ENCODE data around the gene FCMR. TPM values are rescaled to one million over a fixed set of nuclear protein-coding genes. Genes with fewer than 3 reads are reported as not detected.

FCMR gene
- total and polyA plus RNA-seq, 10 of the 15 experiments (the other 5 are each of a cell fraction or from before 2014, with no cell fraction given) = 79.7 to 245 (median 123) TPM

GRCh38 chr1:206941766-206942418 lies 20.2 kb upstream of the FCMR start:
- TF ChIP-seq WRNIP1 (IDR thresholded peaks at IDR 0.05; ENCODE audit: borderline replicate concordance, low read depth, low read length) = no peak
- no peak for TF ChIP-seq RBBP5 (conservative IDR thresholded peaks at IDR 0.05)
- no peak for TF ChIP-seq CBFB (IDR thresholded peaks at IDR 0.05; ENCODE audit: low read depth)
- RAD21 ChIA-PET (ENCODE audit: unreplicated experiment) = interaction anchor here (0.8 to 1.4 kb wide), 3 partner anchors 30 to 31 kb away, joined by 3 to 4 read pairs (median 3); no protein-coding TSS in a partner anchor
- no peak for DNase-seq (ENCODE audit: low read depth, low spot score)
- Histone ChIP-seq H3K4me3 (no peak overlapping the region), H2AFZ (ENCODE audit: control insufficient read depth, low read depth, low read length) (no peak overlapping the region), H3K4me2 (ENCODE audit: control insufficient read depth, insufficient read depth) (no peak overlapping the region), H3K9me3 (replicated peaks; ENCODE audit: control insufficient read depth, insufficient read depth, low read length) (no peaks in the 10 kb centered on the region), H3K27me3 (replicated peaks in 1 of 2; ENCODE audit: control insufficient read depth in 2 of 2, insufficient read depth in 2 of 2, low read length in 1 of 2) (no peaks in the 10 kb centered on the region), H3K79me2 (ENCODE audit: control insufficient read depth, insufficient read depth, low read length) (no peaks in the 10 kb centered on the region), H3K9ac (ENCODE audit: control insufficient read depth, insufficient read depth, low read length) (no peak overlapping the region), H3K4me1 (ENCODE audit: control insufficient read depth, insufficient read depth, low read length) (no peaks in the 10 kb centered on the region), H3K27ac (ENCODE audit: control insufficient read depth, insufficient read depth) (no peak overlapping the region), H4K20me1 (ENCODE audit: control insufficient read depth, insufficient read depth) (no peaks in the 10 kb centered on the region), H3K36me3 (ENCODE audit: control insufficient read depth in 2 of 2, insufficient read depth in 2 of 2, low read length in 1 of 2) (no peaks in the 10 kb centered on the region)
- ATAC-seq = no peak
- in situ Hi-C loops (cut with MboI) = no loop called here
- no TSS peak for BruUV-seq (replicated peaks)
- no peak for FAIRE-seq
- POLR2A ChIA-PET = interaction anchor here (0.9 to 2.4 kb wide), 3 partner anchors 10 to 40 kb away, joined by 3 to 5 read pairs (median 3); no protein-coding TSS in a partner anchor
- CTCF ChIA-PET = interaction anchor here (0.9 to 4.7 kb wide), 9 partner anchors 9 to 311 kb away, joined by 3 to 29 read pairs (median 3); no protein-coding TSS in a partner anchor
- 54% methylated on average over 6 of the region's 6 CpGs for WGBS (ENCODE audit: insufficient coverage, insufficient replicate concordance, low lambda C conversion rate, missing lambda C conversion rate)
- intact Hi-C loops (cut with micrococcal nuclease; ENCODE audit: unreplicated experiment) = no loop called here
- SMC1A ChIA-PET (ENCODE audit: uncharacterized antibody, unreplicated experiment) = interaction anchor here (1.0 to 2.8 kb wide), 7 partner anchors 8 to 40 kb away, joined by 3 to 15 read pairs (median 3); partner anchors contain the start of gene FCAMR

GRCh38 chr1:206940588-206940936 lies 18.8 kb upstream of the FCMR start:
- intact Hi-C loops (cut with micrococcal nuclease; ENCODE audit: unreplicated experiment) = no loop called here
- no peak overlapping the region for H3K27ac ChIP-seq (ENCODE audit: control insufficient read depth, insufficient read depth)
- BruUV-seq (replicated peaks) = no TSS peak
- no peak overlapping the region for H3K4me2 ChIP-seq (ENCODE audit: control insufficient read depth, insufficient read depth)
- no peak for ATAC-seq
- CTCF ChIA-PET = interaction anchor here (1.4 to 4.7 kb wide), 5 partner anchors 8 to 309 kb away, joined by 4 to 29 read pairs (median 12); no protein-coding TSS in a partner anchor
- no peak overlapping the region for H2AFZ ChIP-seq (ENCODE audit: control insufficient read depth, low read depth, low read length)
- no peaks in the 10 kb centered on the region for H4K20me1 ChIP-seq (ENCODE audit: control insufficient read depth, insufficient read depth)
- WGBS (ENCODE audit: insufficient coverage, insufficient replicate concordance, low lambda C conversion rate, missing lambda C conversion rate) = 54% methylated on average over 3 of the region's 3 CpGs
- no peaks in the 10 kb centered on the region for H3K36me3 ChIP-seq (ENCODE audit: control insufficient read depth in 2 of 2, insufficient read depth in 2 of 2, low read length in 1 of 2)
- H3K27me3 ChIP-seq (replicated peaks in 1 of 2; ENCODE audit: control insufficient read depth in 2 of 2, insufficient read depth in 2 of 2, low read length in 1 of 2) = no peaks in the 10 kb centered on the region
- in situ Hi-C loops (cut with MboI) = no loop called here
- H3K4me3 ChIP-seq = no peak overlapping the region
- no peaks in the 10 kb centered on the region for H3K79me2 ChIP-seq (ENCODE audit: control insufficient read depth, insufficient read depth, low read length)
- no peak for FAIRE-seq
- H3K9ac ChIP-seq (ENCODE audit: control insufficient read depth, insufficient read depth, low read length) = no peak overlapping the region
- POLR2A ChIA-PET = no interaction called here
- RAD21 ChIA-PET (ENCODE audit: unreplicated experiment) = interaction anchor here (1.4 kb wide), 1 partner anchor 29 kb away, joined by 3 read pairs; no protein-coding TSS in a partner anchor
- TF ChIP-seq ZNF384 (IDR thresholded peaks at IDR 0.05; ENCODE audit: borderline replicate concordance, low read depth, low read length) (no peak), RBBP5 (conservative IDR thresholded peaks at IDR 0.05) (no peak)
- no peaks in the 10 kb centered on the region for H3K4me1 ChIP-seq (ENCODE audit: control insufficient read depth, insufficient read depth, low read length)
- SMC1A ChIA-PET (ENCODE audit: uncharacterized antibody, unreplicated experiment) = interaction anchor here (0.6 to 1.4 kb wide), 7 partner anchors 9 to 221 kb away, joined by 3 read pairs; partner anchors contain the start of gene IL20
- DNase-seq (ENCODE audit: low read depth, low spot score) = no peak
- no peaks in the 10 kb centered on the region for H3K9me3 ChIP-seq (replicated peaks; ENCODE audit: control insufficient read depth, insufficient read depth, low read length)

Measured in GM12878 (cell line).